Stimulated activated CD8-positive, alpha-beta memory T cell treated with anti-CD3 and anti-CD28 coated beads, Interleukin-15, amount 100 ng/mL, for 48 hours (primary cell): ENCODE measurements around the gene BSN.
"Not testable (repeated sequence)": the region's sequence is repeated elsewhere in the genome, so short reads cannot be mapped to it uniquely, and the experiment has no call there.

Experiments used
- DNase-seq, 2 donors: peaks; one replicate each; pipeline ENCODE4 v3.0.0-alpha.2; 2020; ENCODE audit warnings: low read depth in 2 of 2

Gene BSN

DNA sequence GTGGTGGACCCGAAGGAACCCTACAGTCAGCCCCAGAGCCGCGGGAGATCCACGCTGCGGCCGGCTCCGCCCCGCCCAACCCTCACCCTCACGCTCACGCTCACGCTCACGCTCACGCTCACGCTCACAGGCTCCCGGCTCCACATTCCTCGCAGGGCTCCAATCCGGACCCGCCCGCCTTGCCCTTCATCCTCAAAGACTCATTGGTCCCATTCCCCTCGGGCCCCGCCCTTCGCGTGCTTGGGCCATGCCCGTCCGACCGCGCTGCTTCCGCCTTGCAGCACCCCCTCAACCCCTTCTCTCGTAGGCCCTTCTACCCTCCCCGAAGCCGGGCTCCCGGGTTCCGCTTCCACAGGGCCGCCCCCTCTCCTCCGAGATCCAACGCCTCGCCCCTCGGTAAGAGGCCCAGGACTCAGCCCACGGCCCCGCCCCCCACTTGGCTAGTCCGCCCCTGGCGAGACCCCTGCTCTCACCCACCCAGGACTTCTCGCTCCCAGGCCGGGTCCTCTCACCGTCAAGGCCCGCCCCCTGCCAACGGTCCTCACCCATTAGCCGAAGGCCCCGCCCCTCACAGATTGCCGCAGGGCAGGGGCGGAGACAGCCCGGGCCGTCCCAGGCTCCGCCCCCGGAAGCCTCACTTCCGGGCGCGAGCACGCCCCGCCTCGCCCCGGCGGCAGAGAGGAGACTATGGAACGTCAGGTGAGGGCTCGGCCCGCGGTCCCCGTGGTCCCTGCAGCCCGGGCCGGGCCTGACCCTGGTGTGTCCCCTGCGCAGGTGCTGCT is 119.6 kb downstream of the BSN start, which contains the start of gene APEH:
Gene APEH, plus strand, starts transcription at position 637 of the 782 bp plus-strand sequence. Its CDS starts 51 bp downstream, at position 688.
- DNase-seq = peak; percentile 99

DNA sequence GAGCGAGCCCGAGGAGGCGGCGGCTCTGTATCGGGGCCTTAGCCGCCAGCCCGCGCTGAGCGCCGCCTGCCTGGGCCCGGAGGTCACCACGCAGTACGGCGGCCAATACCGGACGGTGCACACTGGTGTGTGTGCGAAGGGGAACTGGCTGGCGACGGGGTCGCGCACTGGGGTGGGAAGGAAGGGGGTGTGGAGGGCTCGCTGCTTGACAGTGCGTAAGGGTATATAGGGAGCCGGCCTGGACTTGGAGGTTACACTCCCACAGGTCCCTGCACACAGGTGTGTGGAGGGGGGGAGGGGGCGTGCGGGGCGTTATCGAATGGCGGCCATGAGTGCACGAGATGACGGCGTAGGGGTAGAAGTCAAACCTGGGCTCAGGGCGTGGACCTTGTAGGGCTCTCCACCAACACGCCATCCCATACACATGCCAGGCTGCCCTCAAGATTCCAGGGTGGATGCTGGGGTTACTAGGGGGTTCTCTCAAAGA is 120.3 kb downstream of the BSN start:
- DNase-seq = no peak

DNA sequence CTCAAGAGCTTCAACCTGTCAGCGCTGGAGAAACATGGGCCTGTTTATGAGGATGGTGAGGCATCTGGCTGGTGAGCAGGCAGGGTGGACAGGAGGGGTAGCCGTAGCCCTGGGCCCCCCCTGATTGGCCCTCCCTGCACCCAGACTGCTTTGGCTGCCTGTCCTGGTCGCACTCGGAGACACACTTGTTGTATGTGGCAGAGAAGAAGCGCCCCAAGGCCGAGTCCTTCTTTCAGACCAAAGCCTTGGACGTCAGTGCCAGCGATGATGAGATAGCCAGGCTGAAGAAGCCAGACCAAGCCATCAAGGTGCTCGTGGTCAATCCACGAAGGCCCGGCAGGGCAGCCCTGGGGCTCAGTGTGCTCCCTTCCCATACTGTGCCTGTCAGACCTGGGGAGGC is 121.6 kb downstream of the BSN start:
- DNase-seq = no peak

DNA sequence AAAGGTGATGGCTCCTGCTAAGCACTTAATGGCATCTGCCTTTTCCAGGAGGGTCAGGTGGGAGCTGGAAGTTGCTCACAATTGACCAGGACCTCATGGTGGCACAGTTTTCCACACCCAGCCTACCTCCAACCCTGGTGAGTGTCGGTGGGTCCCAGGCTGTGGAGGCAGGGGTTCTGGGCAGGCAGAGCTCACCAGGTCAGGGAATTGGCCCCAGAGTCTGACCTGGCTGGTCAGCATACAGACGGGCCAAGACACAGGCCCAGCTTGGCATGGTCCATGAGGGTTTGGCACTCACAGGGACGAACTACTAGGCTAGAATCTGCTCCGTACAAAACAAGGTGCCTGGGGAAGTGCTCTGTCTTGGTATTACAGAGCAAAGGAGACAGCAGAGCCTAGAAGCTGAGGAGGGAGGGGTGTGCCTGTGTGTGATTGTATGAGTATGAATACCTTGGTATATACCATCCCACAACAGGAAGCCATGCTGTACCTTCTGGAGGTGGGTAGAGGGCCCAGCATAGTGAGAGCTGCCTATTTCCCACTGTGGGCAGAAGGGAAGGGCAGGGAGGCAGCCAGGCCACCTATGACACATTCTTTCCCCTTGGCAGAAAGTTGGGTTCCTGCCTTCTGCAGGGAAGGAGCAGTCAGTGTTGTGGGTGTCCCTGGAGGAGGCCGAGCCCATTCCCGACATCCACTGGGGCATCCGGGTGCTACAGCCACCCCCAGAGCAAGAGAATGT is 126.4 kb downstream of the BSN start:
- DNase-seq = no peak

DNA sequence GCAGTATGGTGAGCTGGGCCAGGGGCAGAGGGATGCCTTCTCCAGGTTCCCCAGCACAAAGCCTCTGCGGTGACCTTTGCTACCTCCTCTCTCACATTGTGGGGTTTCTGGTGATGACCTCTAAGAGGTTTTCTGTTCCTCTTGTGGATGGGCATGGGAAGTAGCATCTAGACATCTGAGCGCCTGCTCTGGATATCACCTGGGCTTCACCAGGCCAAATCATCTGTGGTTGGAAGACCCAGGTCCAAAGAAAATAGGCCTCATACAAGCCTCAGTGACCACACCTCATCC is 126.9 kb downstream of the BSN start:
- no peak for DNase-seq

DNA sequence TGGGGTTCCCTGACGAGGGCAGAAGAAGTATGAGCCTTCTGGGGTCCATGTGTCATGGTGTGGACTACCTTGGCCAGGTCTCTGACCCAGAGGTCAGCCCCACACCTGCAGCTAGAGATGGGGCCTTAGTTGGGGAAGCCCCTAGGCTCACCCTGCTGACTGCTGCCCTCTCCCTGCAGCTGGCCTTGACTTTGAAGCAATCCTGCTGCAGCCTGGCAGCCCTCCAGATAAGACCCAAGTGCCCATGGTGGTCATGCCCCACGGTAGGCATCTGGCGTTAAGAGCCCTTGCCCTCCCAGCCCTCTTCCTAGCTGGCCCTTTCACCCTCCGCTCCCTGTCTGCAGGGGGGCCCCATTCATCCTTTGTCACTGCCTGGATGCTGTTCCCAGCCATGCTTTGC is 127.3 kb downstream of the BSN start:
- no peak for DNase-seq

DNA sequence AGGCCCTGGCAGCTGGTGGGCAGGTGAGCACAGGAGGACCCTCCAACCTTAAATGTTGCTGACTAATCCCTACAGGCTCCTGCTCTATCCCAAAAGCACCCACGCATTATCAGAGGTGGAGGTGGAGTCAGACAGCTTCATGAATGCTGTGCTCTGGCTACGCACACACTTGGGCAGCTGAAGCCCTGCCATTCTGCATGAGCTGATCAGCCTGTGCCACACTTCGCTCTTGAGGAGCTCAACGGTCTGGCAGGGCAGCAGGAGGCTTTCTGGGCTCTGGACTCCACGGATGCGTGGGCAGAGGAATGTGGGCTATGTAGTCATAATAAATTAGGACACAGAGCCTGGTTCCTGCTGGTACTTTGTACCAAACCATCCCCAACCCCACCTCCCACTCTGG is 128.9 kb downstream of the BSN start:
- DNase-seq = no peak

DNA sequence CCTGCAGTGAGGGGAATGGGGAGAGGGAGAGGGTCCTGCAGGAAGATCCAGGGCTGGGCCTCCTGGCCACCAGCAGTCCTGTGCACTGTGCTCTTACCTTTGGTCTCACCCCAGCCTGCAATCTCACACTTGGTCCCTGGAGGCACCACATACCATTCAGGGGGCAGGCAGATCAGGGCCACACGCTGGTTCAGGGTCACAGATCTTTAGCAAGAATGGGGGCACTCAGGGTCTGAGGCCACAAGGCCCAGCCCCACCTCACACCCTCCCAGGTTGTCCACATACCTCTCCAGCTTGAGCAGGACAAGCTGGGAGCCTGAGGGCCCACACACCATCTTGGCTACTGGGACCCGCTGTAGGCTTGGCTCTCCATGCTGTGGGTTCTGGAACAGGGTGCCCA is 130.2 kb downstream of the BSN start:
- not testable (repeated sequence) for DNase-seq

DNA sequence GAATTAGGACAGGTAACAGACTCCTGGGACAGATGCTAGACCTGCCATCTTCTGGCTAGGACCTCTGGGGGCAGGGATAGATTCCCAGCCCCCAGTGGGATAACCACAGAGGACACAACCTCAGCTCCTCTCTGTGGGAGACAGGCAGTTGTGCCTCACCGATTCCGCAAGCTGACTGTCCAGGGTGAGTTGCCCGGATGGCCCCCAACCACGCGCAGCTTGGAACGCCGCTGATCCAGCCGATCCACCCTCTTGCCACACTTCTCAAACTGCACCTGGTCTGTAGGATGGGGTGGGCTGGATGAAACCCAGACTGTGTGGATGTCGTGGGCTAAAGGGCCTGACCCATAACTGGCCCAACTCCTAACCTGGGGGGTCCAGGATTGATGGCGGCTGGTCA is 130.8 kb downstream of the BSN start:
- DNase-seq = not testable (repeated sequence)

DNA sequence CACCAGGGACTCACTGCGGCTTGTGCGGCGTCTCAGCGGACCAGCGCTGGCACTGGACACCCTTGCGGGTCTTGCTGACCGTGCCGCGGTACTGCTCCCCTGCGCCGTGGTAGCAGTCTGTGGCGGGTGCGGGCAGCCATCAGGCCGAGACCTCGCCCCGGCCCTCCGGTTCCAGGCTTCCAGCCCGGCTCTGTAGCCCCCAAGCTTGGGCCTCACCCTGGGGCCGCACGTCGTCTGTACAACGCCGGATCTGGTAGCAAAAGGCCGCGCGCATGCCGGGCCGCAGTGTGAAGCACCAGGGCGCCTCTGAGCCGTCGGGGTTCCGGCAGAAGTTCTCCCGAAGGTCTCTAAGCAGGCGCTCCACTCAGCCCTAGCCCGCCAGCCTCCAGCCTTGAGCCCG is 131.6 kb downstream of the BSN start:
- DNase-seq = not testable (repeated sequence)

DNA sequence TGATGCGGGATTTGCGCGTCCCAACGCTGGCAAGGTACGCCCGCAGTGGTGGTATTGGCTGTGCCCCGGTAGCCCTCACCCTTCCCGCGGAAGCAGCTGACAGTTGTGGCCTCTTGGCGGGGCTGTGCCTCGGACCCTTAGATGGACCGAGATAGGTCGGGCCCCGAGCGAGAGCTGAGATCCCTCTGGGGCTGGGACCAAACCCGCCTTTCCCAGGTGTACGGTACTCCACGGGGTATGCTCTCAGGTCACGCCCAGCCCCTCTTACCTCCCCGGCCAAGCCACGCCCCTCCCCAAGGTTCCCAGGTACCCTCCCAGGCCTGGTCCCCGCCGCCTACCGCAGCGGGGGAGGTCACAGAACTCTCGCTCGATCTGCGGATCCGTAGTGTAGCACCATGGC is 132.1 kb downstream of the BSN start:
- DNase-seq = not testable (repeated sequence)

DNA sequence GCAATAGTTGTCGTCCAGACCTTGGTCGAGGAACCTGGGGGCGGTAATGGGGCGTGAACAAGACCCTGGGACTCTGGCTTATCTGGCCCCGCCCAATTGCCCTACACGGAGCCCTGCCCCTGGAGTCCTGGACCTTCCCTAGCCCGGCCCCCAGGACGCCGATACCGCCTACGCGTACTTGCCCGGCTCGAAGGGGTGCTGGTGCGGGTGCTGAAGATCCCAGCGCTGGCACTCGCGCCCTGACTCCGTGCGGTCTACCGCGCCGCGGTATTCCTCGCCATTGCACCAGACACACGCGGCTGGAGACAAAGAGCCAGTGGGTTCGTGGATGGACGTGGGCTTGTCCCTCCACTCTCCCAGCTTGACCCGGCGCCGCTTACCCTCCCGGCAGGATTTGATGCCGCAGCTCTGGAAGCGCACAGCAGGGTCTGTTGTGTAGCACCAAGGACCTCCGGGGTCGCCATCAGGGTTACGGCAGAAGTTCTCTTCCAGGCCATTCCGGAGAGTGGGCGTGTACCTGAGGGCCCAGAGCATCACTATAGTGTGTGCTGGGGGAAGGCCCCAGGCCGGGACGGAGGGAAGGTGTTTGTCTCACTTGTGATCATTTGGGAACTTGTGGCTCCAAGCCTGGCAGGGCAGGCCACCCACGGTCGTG is 132.6 kb downstream of the BSN start:
- DNase-seq = peak; percentile 43 to 48

DNA sequence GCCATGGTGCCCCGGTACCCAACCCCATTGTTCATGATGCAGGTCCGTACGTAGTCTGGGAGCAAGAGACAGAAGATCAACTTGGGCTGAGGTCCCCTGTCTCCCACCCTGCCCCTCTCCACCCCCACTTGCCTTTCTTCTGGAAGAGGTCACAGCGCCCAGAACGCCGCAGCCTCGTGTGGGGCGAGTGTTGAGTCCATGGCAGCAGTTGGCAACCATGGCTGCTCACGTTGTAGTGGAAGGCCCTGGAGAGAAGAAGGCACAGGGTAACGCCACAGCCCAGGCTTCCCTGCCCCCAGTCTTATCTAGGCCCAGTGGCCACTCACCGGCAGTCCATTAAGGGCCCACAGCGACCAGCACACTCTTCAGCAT is 133.1 kb downstream of the BSN start:
- DNase-seq = not testable (repeated sequence)

DNA sequence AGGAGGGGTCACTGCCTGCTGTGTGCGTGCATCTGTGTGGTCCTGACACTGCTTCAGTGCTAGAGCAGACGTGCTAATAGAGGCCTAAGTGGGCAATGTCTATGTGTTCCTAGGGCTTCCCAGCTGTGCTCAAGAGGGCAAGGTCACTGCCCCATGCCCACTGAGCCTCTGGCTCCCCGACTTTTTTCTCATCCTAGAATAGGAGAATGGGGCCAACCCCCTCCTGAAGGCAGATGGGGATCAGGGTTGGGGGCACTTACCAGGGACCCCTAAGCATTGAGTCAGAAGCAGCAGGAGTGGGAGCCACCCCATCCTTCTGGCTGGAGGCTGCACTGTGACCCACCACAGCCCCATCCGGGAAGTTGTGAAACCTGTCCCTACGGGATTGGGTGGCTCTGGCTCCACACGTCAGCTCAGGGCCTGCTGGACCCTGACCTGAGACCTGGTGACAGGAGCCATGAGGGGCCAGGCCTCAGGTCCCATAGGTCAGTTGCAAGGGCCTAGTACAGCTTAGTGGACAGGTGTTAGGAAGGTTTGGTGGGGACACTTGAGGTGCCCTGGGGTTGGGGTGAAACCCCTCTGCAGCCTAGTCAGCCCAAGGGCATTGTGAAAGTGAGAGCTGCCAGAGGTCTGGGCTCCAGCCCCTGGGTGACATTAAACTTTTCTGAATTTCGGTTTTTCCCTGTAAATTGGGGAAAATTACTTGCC is 134.2 kb downstream of the BSN start:
- not testable (repeated sequence) for DNase-seq

DNA sequence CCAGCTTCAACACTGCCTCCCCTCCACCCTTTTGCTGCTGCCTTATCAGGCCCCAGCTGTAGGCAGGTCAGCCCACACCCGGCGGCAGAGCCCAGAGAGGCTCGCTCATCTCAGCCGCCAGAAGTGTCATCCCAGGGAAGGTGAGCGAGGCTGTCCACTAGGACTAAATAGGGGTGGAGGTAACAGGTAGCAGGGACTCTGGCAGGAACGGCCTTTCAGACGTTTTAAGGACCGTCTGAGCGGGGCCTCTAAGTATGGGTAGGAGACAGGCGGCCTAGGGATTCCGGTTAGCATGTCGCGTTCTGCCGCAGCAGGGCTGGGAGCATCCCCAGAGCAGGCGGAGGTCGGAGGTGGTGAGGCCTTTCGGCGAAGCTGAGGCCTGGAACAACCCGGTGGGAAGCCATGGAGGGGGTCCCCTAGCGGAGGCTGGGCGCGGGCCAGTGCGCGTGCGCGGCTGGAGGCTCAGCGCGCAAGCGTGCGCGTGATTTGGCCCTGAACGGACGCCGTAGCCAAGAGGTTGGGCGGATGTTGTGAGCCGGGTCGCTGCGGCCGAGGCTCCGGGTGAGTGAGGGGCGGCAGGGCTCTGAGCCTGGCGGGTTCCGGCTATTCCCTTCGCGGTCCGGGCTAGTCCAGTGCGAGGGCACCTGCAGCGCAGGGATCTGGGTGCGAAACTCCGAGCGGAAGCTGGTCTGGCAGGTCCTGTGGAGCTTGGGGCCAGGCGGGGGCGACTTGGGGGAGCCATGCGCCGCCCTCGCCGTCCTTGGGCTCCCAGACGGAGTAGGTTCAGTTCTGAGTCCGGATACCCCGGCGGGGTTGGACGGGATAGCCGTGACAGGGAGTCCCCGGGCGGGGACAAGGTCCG is 135.0 kb downstream of the BSN start, which contains the start of the genes MST1 and RNF123:
Gene MST1, minus strand, starts transcription at position 429 of the 862 bp plus-strand sequence. CDS start 783 bp downstream, outside the sequence.
Gene RNF123, plus strand, starts transcription at position 512 of the 862 bp plus-strand sequence. CDS start 1,609 bp downstream, outside the sequence.
- DNase-seq = peak; percentile 85 to 89

DNA sequence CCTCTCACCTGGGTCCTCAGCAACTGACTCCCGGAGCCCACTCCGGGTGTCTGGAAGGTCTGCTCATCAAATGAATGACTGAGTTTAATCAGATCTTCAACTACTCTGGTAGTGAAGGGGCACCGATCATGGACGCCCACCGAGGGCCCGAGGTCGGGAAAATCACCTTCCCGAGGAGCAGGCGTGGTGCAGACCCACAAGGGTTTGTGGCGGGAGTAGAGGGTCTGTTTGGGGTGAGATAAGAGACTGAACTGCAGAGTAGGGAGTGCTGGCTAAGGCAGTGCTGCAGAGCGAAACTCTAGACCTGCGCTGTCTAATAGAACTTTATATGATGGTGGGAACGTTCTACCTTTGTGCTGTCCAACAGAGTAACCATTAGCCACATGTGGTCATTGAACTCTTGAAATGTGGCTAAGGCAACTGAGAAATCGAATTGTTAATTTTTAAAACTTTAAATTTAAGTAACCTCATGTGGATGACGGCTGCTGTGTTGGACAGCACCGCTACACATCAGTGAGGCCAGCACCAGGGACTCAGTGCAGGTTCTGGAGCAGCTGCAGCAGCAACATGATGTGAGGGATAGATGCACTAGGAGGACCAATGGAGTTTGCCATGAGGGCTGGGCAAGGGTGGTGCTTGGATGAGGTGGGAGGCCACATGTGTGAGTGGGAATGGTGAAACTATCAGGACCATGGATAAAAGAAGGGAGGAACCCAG is 135.8 kb downstream of the BSN start:
- not testable (repeated sequence) for DNase-seq

DNA sequence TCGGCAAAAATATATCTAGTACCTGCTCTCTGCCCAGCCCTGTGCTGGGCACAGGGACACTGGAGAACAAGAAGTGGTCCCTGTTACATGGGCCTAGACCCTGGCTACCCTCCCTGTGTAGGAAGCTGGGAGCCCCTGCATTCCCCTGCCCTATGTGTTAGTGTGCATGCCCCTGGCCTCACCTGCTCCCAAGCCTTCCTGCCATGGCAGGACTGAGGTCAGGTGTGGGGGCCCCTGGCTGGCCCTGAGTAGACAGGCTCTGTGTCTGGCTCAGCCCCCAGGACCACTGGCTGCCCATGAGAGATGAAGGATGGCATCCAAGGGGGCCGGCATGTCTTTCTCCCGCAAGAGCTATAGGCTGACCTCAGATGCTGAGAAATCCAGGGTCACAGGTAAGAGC is 136.6 kb downstream of the BSN start:
- not testable (repeated sequence) for DNase-seq

DNA sequence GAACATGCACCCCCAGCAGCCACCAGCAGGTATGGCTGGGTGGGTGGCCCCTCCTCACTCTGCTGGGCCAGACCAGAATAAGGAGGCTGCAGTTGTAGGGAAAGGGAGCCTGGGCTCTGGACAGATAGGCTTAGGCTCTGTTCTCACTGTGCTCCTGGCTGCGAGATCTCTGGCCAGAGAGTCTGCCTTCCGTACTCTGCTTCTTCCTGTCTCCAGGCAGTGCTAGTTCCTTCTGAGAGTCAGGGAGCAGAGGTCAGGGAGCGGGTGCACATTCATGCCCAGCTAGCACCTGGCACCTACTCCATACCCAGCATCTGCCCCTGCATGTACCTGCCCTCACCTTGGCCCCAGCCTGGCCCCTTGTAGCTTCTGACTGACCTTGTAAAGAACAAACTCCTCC is 137.2 kb downstream of the BSN start:
- DNase-seq = not testable (repeated sequence)

DNA sequence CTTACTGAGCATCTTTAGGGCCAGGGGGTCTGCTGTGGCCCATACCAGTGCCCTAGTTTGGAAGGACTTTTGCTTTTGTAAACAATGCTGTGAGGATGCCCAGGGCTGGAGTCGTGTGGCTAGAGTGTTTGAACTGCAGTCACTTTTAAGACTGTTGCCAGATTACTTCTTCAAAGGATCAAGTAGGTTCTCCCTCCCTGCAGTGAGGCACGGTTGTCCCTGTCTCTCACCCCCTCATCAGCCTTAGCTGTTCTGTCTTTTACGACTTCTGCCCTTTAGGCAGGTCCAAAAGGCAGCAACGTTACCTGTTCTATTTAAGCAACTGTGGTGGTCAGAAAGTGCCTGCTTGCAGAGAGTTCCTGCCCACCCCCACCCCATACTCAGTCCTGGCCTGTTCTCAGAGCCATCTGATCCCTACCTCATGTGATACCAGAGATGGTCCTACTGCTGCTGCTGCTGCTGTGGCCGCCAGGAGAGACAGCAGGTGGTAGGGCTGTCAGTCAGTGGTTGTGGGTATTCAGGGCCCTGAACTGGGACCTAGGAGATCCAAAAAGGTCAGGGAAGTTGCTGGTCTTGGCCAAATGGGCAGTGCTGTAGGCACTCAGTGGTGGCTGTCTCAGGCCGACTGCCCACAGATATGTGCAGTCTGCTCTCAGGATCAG is 140.3 kb downstream of the BSN start:
- not testable (repeated sequence) for DNase-seq
